ENCODE data around the gene GJA1.

GJA1 gene

DNA sequence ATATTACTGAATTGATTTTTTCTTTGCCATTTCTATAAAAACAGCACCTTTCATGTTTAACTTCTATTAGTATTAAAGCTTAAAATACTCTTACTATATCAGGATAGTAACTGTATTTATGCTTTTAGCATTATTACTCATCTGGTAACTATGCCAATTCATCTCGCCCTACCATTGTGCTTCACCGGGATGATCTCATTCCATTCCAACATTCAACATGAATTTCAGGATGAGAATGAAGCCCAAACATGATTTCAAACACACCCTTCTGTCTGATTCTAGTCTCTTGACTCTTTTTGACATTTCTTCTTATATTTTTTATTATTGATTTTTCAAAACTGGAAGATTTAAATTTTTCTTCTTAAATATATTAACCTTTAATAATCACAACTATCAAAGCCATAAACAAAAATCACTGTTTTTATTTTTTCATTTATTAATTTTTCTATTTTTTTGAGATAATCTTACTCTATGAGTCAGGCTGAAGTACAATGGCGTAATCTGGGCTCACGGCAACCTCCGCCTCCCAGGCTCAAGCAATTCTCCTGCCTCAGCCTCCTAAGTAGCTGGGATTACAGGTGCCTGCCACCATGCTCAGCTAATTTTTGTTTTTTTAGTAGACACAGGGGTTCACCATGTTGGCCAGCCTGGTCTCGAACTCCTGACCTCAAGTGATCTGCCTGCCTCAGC lies 46.7 kb downstream of the GJA1 start:
- in situ Hi-C loops (cut with MboI; ENCODE audit: low sequenced_read_pairs): no loop called here

DNA sequence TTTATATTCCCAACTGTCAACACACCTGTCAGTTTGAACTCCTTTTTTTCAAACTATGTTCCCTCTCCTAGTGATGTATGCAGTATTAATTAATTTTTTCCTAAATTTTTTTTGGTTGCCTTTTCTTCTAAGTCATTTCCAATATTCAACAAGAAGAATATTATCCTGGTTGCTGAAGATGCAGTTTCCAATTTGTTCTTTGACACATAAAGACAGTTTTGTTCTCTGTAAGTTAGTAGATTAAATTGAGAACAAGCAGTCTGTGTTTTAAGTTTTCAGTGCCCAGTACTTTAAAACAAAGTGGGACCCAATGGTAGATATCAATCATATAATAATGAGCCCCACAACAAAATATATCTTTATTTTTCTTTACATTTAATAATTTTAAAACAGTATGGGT lies 47.3 kb downstream of the GJA1 start:
- in situ Hi-C loops (cut with MboI; ENCODE audit: low sequenced_read_pairs): no loop called here

DNA sequence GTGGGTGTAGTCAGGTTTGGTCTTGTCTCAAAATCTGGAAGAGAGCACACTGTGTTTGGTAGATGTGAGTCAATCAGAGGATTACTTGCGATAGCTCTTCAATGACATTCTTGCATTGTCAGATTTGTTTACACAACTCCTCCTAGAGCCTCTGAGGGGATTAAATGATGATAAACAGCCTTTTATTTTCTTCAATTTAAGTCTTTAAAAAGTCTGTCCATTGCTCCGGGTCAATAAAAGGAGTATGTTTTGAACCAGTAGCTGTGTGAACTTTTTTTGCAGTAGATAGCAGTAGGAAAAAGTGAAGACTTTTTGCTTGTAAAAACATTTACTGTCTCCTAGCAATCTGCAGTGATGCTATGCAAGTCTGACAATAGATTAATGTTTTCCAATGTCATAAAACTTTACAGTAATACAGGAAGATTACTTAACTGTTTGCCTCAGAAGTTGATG lies 49.9 kb downstream of the GJA1 start:
- in situ Hi-C loops (cut with MboI; ENCODE audit: low sequenced_read_pairs): no loop called here

DNA sequence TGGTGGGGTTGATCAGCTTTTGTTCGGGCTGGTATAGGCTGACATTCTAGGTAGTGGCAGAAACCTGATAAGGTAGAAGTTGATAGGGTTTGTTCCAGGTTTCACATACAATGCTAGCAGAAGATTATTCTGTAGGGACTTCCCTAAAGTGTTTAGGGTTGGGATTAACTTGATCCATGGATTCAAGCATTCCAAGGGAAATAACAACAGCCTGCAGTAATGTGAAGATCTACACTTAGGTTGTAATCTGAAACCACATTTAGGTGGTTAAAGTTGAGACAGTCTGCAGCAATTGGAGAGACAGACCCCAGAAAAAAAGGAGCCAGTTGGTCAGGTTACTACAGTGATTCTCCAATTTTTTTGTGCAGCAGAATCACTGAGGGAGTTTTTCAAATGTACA lies 56.1 kb downstream of the GJA1 start:
- in situ Hi-C loops (cut with MboI; ENCODE audit: low sequenced_read_pairs): no loop called here

- in situ Hi-C loops (cut with MboI; ENCODE audit: low sequenced_read_pairs): no loop called here
Observed at GRCh38 chr6:121492536-121492935, 57.1 kb downstream of the GJA1 start.

- in situ Hi-C loops (cut with MboI; ENCODE audit: low sequenced_read_pairs): no loop called here
Observed at GRCh38 chr6:121497970-121498375, 62.5 kb downstream of the GJA1 start.

DNA sequence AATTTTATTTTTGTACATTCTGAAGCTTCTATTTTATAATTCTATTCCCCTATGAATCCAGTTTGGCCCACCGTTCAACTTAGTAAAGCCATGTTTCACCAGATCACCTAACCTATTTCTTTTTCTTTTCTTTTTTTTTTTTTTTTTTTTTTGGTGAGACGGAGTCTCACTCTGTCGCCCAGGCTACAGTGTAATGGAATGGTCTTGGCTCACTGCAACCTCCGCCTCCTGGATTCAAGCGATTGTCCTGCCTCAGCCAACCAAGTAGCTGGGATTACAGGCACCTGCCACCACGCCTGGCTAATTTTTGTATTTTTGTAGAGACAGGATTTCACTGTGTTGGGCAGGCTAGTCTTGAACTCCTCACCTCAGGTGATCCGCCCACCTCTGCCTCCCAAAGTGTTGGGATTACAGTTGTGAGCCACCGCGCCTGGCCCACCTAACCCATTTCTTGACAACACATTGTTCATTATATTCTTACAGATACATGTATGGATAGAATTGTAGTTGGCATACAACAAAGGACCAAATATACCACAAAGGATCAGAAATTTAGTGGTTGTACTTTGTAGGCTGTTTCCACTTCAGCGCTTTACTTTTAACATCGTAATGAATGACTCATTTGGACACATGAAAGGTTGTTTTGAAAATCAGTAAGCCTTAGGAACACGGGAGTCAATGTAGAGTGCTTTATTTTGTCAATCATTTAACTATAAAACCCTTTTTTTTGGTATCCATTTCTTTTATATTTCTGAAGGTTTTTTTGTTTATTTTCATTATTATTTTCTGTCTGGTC lies 63.2 kb downstream of the GJA1 start:
- in situ Hi-C loops (cut with MboI; ENCODE audit: low sequenced_read_pairs): no loop called here
